ENCODE measurements around the gene LUC7L2. TPM values are rescaled to one million over a fixed set of nuclear protein-coding genes. Genes with fewer than 3 reads are reported as not detected.

LUC7L2 gene
- total RNA-seq, 1 donor from 2014 or later: 94.7 TPM

DNA sequence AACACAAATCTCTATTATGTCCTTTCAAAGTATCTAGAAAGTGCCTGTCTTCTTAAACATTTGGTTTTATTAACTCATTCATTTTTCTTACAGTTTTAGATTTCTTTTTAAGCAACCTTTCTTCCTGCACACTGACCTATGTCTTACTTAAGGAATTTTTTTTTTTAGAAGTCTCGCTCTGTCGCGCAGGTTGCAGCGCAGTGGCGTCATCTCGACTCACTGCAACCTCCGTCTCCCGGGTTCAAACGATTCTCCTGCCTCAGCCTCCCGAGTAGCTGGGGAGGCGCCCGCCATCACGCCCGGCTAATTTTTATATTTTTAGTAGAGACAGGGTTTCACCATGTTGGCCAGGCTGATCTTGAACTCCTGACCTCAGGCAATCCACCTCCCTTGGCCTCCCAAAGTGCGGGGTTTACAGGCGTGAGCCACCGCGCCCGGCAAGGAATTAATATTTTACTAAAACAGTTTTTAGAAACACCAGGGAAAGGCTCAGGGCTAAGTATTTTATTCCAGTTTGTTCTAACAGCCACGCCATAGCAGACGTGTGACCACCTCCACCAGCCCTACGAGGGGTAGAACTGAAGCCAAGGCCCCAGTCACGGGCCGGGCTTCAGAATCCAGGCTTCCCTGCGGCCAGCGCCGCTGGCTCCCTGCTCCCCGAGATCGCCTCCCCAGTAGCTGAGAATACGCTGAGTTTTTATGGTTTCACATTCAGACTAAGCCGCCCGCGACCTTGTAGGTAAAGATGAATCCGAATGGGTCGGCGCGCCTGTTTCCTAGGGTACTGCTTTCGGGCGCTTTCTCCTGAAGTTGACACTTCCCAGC, 941 bp upstream of the LUC7L2 start:
- no peaks in the 10 kb centered on the region for H3K27me3 Mint-ChIP-seq
- H3K27ac Mint-ChIP-seq: peak overlapping the region; percentile 99
- TF ChIP-seq CTCF (IDR thresholded peaks at IDR 0.05; ENCODE audit: unreplicated experiment): no peak
- H3K36me3 Mint-ChIP-seq (ENCODE audit: insufficient read depth): peaks cover 12% of the 10 kb centered on the region
- no peak for DNase-seq (ENCODE audit: low spot score, unreplicated experiment)
- no peaks in the 10 kb centered on the region for H3K9me3 Mint-ChIP-seq (ENCODE audit: low read depth)
- H3K4me3 Mint-ChIP-seq (ENCODE audit: low read depth): peak overlapping the region; percentile 97
- H3K4me1 Mint-ChIP-seq (ENCODE audit: low read depth): peaks cover 23% of the 10 kb centered on the region

GRCh38 chr7:139360210-139360947, 685 bp downstream of the LUC7L2 start:
- H3K9me3 Mint-ChIP-seq (ENCODE audit: low read depth): no peaks in the 10 kb centered on the region
- peaks cover 23% of the 10 kb centered on the region for H3K4me1 Mint-ChIP-seq (ENCODE audit: low read depth)
- H3K27ac Mint-ChIP-seq: peak overlapping the region; percentile 99

DNA sequence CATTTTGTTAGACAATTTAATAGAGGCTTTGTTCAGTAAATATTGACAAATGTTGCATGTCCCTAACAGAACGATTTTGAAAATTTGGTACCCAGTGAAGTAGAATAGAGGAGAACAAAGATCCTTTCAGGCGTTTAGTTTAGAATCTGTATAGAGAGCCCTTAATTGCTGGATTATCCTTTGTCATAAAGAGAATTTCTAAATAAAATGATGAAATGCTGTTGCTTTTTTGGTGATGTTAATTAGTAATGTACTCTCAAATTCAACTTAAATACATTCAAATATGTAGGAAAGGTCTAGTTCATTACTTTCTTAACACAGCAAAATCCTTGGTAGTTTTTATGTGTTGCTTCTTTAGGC, 1.2 kb downstream of the LUC7L2 start:
- no peak for DNase-seq (ENCODE audit: low spot score, unreplicated experiment)
- Mint-ChIP-seq H3K27ac (peak overlapping the region; percentile 99), H3K36me3 (ENCODE audit: insufficient read depth) (peaks cover 13% of the 10 kb centered on the region), H3K9me3 (ENCODE audit: low read depth) (no peaks in the 10 kb centered on the region), H3K27me3 (no peaks in the 10 kb centered on the region), H3K4me1 (ENCODE audit: low read depth) (peaks cover 23% of the 10 kb centered on the region), H3K4me3 (ENCODE audit: low read depth) (peak overlapping the region; percentile 97)
- no peak for TF ChIP-seq CTCF (IDR thresholded peaks at IDR 0.05; ENCODE audit: unreplicated experiment)

More at GRCh38 chr7:139360210-139360947, 685 bp downstream of the LUC7L2 start:
- Mint-ChIP-seq H3K27me3 (no peaks in the 10 kb centered on the region), H3K4me3 (ENCODE audit: low read depth) (peak overlapping the region; percentile 97), H3K36me3 (ENCODE audit: insufficient read depth) (peaks cover 14% of the 10 kb centered on the region)
- no peak for TF ChIP-seq CTCF (IDR thresholded peaks at IDR 0.05; ENCODE audit: unreplicated experiment)
- peak; percentile 99 for DNase-seq (ENCODE audit: low spot score, unreplicated experiment)

DNA sequence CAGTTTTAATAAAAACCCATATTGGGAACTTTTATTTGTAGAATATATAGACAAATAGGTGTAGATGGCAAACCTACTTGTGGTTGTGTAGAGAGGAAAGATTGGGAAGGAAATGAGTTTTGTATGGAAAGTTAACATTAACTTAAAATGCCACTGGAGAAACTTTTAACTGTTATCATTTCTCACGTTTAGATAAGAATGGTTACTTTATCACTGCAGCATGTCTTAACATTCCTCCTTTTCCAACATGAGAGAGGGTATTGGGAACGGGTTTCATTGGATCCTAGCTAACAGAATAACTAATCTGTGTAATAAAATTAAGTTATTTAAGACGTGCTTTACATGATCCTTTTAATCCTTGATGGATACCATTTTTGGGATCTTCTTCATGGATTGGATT, 1.8 kb downstream of the LUC7L2 start:
- Mint-ChIP-seq H3K4me3 (ENCODE audit: low read depth) (peak overlapping the region; percentile 97), H3K9me3 (ENCODE audit: low read depth) (no peaks in the 10 kb centered on the region), H3K27me3 (no peaks in the 10 kb centered on the region), H3K4me1 (ENCODE audit: low read depth) (peaks cover 23% of the 10 kb centered on the region), H3K27ac (peak overlapping the region; percentile 99), H3K36me3 (ENCODE audit: insufficient read depth) (peaks cover 14% of the 10 kb centered on the region)
- DNase-seq (ENCODE audit: low spot score, unreplicated experiment): no peak
- TF ChIP-seq CTCF (IDR thresholded peaks at IDR 0.05; ENCODE audit: unreplicated experiment): no peak

DNA sequence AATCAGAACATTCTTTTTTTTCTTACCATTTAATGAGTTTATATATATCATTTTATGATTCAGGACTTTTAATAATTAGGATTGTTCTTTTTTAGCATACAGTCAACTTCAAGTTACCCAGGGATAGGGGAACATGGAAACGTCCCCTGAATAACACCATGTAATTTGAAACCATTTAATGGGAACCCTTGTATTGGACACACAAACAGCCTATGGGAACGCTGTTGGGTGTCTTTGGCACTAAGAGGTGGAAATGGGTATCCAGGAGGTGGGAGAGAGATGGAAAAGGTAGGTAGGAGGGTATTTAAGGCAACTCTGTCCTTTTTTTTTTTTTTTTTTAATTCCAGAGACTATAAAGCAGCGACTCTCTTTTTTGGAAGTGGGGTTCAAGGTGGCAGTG, 2.6 kb downstream of the LUC7L2 start:
- no peak for DNase-seq (ENCODE audit: low spot score, unreplicated experiment)
- no peak for TF ChIP-seq CTCF (IDR thresholded peaks at IDR 0.05; ENCODE audit: unreplicated experiment)
- Mint-ChIP-seq H3K36me3 (ENCODE audit: insufficient read depth) (peaks cover 13% of the 10 kb centered on the region), H3K27ac (no peak overlapping the region), H3K27me3 (no peaks in the 10 kb centered on the region), H3K4me1 (ENCODE audit: low read depth) (peaks cover 23% of the 10 kb centered on the region), H3K4me3 (ENCODE audit: low read depth) (no peak overlapping the region), H3K9me3 (ENCODE audit: low read depth) (no peaks in the 10 kb centered on the region)

Data from progenitor cell of endocrine pancreas (in vitro differentiated cells).